GM06990 (cell line): Measurements from ENCODE around the gene CSAD.

Experiments
- DNase-seq: peaks from one replicate; pipeline ENCODE4 v3.0.0-alpha.2; 2011; ENCODE audit not compliant: insufficient read length; ENCODE audit errors: extremely low read depth
- H3K27me3 ChIP-seq: replicated peaks from 2 replicates; pipeline ENCODE4 v1.6.0; 2011; ENCODE audit warnings: low read length; ENCODE audit not compliant: control insufficient read depth, insufficient read depth
- H3K36me3 ChIP-seq: 2 replicates; pipeline ENCODE4 v1.5.1; 2011; ENCODE audit warnings: low read length; ENCODE audit not compliant: control insufficient read depth, insufficient read depth
- H3K4me3 ChIP-seq: replicated peaks from 2 replicates; pipeline ENCODE4 v1.5.1; 2011; ENCODE audit warnings: low read depth, mild to moderate bottlenecking, control low read depth, low read length
- CTCF ChIP-seq: IDR thresholded peaks from 2 replicates; pipeline ENCODE4 v1.5.1; 2011; ENCODE audit warnings: low read length, control low read depth, mild to moderate bottlenecking, inconsistent platforms; ENCODE audit not compliant: insufficient read depth, poor library complexity, severe bottlenecking

CSAD gene

GRCh38 chr12:53194973-53195372 lies 14.2 kb upstream of the CSAD start:
- TF ChIP-seq CTCF: no peak
- no peak overlapping the region for H3K4me3 ChIP-seq
- no peaks in the 10 kb centered on the region for H3K27me3 ChIP-seq
- DNase-seq: no peak
- H3K36me3 ChIP-seq: peaks cover 69% of the 10 kb centered on the region

GRCh38 chr12:53193985-53194716 lies 13.4 kb upstream of the CSAD start:
- no peak for TF ChIP-seq CTCF
- Histone ChIP-seq H3K27me3 (no peaks in the 10 kb centered on the region), H3K4me3 (no peak overlapping the region), H3K36me3 (peaks cover 67% of the 10 kb centered on the region)
- DNase-seq: no peak

- no peak overlapping the region for H3K4me3 ChIP-seq
- no peak for TF ChIP-seq CTCF
- DNase-seq: no peak
- no peaks in the 10 kb centered on the region for H3K27me3 ChIP-seq
- peaks cover 65% of the 10 kb centered on the region for H3K36me3 ChIP-seq
Measured at GRCh38 chr12:53193040-53193439, 12.3 kb upstream of the CSAD start.

- no peak for TF ChIP-seq CTCF
- DNase-seq: no peak
- H3K4me3 ChIP-seq: no peak overlapping the region
- peaks cover 67% of the 10 kb centered on the region for H3K36me3 ChIP-seq
- H3K27me3 ChIP-seq: no peaks in the 10 kb centered on the region
Measured at GRCh38 chr12:53192531-53193021, 11.9 kb upstream of the CSAD start.

GRCh38 chr12:53191885-53192530 lies 11.3 kb upstream of the CSAD start:
- H3K4me3 ChIP-seq: no peak overlapping the region
- peaks cover 61% of the 10 kb centered on the region for H3K36me3 ChIP-seq
- no peak for TF ChIP-seq CTCF

More at GRCh38 chr12:53191885-53192530, 11.3 kb upstream of the CSAD start:
- no peaks in the 10 kb centered on the region for H3K27me3 ChIP-seq
- no peak for DNase-seq
